HEK293 (cell line): ENCODE results near the gene ADAMTS19.

ENCODE experiments used
- GFI1B ChIP-seq: fragments of 450-650 bp; formaldehyde crosslinking; IDR thresholded peaks from 2 replicates; pipeline ENCODE4 v1.5.1; 2016; ENCODE audit warnings: missing biosample characterization, missing genetic modification characterization
- KLF1 ChIP-seq: fragments of 450-650 bp; formaldehyde crosslinking; IDR thresholded peaks from 2 replicates; pipeline ENCODE4 v1.5.1; 2016; ENCODE audit warnings: missing biosample characterization, missing genetic modification characterization
- MZF1 ChIP-seq: fragments of 450-650 bp; formaldehyde crosslinking; IDR thresholded peaks from 2 replicates; pipeline ENCODE4 v1.5.1; 2017; ENCODE audit warnings: missing biosample characterization, missing genetic modification characterization, borderline replicate concordance
- ZFP69B ChIP-seq: fragments of 450-650 bp; formaldehyde crosslinking; IDR thresholded peaks from 2 replicates; pipeline ENCODE4 v1.5.1; 2016; ENCODE audit warnings: missing biosample characterization, missing genetic modification characterization
- ZNF214 ChIP-seq: fragments of 450-650 bp; formaldehyde crosslinking; IDR thresholded peaks from 2 replicates; pipeline ENCODE4 v1.5.1; 2017; ENCODE audit warnings: missing biosample characterization, mild to moderate bottlenecking, missing genetic modification characterization, borderline replicate concordance
- ZNF239 ChIP-seq: fragments of 450-650 bp; formaldehyde crosslinking; IDR thresholded peaks from 2 replicates; pipeline ENCODE4 v1.5.1; 2016; ENCODE audit warnings: missing biosample characterization, missing genetic modification characterization
- ZNF266 ChIP-seq: fragments of 450-650 bp; formaldehyde crosslinking; IDR thresholded peaks from 2 replicates; pipeline ENCODE4 v1.5.1; 2016; ENCODE audit warnings: missing biosample characterization, missing genetic modification characterization, low read depth
- ZNF37A ChIP-seq: fragments of 450-650 bp; IDR thresholded peaks from 2 replicates; pipeline ENCODE4 v1.5.1; 2018; ENCODE audit warnings: missing biosample characterization, missing genetic modification characterization
- ZNF404 ChIP-seq: fragments of 450-650 bp; formaldehyde crosslinking; IDR thresholded peaks from 2 replicates; pipeline ENCODE4 v1.5.1; 2017; ENCODE audit warnings: missing biosample characterization, missing genetic modification characterization
- ZNF433 ChIP-seq: fragments of 450-650 bp; formaldehyde crosslinking; IDR thresholded peaks from 2 replicates; pipeline ENCODE4 v1.5.1; 2016; ENCODE audit warnings: missing biosample characterization, missing genetic modification characterization, low read depth
- ZNF473 ChIP-seq: fragments of 450-650 bp; formaldehyde crosslinking; IDR thresholded peaks from 2 replicates; pipeline ENCODE4 v1.5.1; 2017; ENCODE audit warnings: missing biosample characterization, missing genetic modification characterization
- ZNF558 ChIP-seq: fragments of 450-650 bp; formaldehyde crosslinking; IDR thresholded peaks from 2 replicates; pipeline ENCODE4 v1.5.1; 2016; ENCODE audit warnings: missing biosample characterization, missing genetic modification characterization
- ZNF585B ChIP-seq: fragments of 450-650 bp; formaldehyde crosslinking; IDR thresholded peaks from 2 replicates; pipeline ENCODE4 v1.5.1; 2016; ENCODE audit warnings: missing biosample characterization, missing genetic modification characterization
- ZNF610 ChIP-seq: fragments of 450-650 bp; formaldehyde crosslinking; IDR thresholded peaks from 2 replicates; pipeline ENCODE4 v1.5.1; 2016; ENCODE audit warnings: missing biosample characterization, missing genetic modification characterization, borderline replicate concordance
- ZNF624 ChIP-seq: fragments of 450-650 bp; formaldehyde crosslinking; IDR thresholded peaks from 2 replicates; pipeline ENCODE4 v1.5.1; 2017; ENCODE audit warnings: missing biosample characterization, missing genetic modification characterization
- ZNF626 ChIP-seq: fragments of 450-650 bp; sonication (Bioruptor Pico); formaldehyde crosslinking; IDR thresholded peaks from 2 replicates; pipeline ENCODE4 v1.5.1; 2018; ENCODE audit warnings: missing biosample characterization, missing genetic modification characterization, inconsistent platforms
- ZNF658 ChIP-seq: fragments of 450-650 bp; formaldehyde crosslinking; IDR thresholded peaks from 2 replicates; pipeline ENCODE4; 2016; ENCODE audit warnings: missing biosample characterization, missing genetic modification characterization
- ZNF670 ChIP-seq: fragments of 450-650 bp; formaldehyde crosslinking; IDR thresholded peaks from 2 replicates; pipeline ENCODE4 v1.5.1; 2016; ENCODE audit warnings: missing biosample characterization, missing genetic modification characterization, low read depth
- ZNF677 ChIP-seq: fragments of 450-650 bp; IDR thresholded peaks from 2 replicates; pipeline ENCODE4 v1.5.0; 2018; ENCODE audit warnings: missing biosample characterization, mild to moderate bottlenecking, missing genetic modification characterization, moderate library complexity
- ZNF76 ChIP-seq: fragments of 450-650 bp; formaldehyde crosslinking; IDR thresholded peaks from 2 replicates; pipeline ENCODE4; 2016; ENCODE audit warnings: low read depth, missing biosample characterization, missing genetic modification characterization, borderline replicate concordance
- ZNF785 ChIP-seq: fragments of 450-650 bp; formaldehyde crosslinking; IDR thresholded peaks from 2 replicates; pipeline ENCODE4 v1.5.1; 2016; ENCODE audit warnings: missing biosample characterization, missing genetic modification characterization
- TF ChIP-seq, protein P1 (sequence below): fragments of 450-650 bp; formaldehyde crosslinking; IDR thresholded peaks from 2 replicates; pipeline ENCODE4 v1.5.1; 2016; ENCODE audit warnings: missing biosample characterization, missing genetic modification characterization, borderline replicate concordance
- TF ChIP-seq, protein P2 (sequence below): fragments of 450-650 bp; formaldehyde crosslinking; IDR thresholded peaks from 2 replicates; pipeline ENCODE4 v1.5.1; 2017; ENCODE audit warnings: missing biosample characterization, missing genetic modification characterization
- TF ChIP-seq, protein P3 (sequence below): fragments of 450-650 bp; formaldehyde crosslinking; IDR thresholded peaks from 2 replicates; pipeline ENCODE4 v1.5.1; 2016; ENCODE audit warnings: missing biosample characterization, missing genetic modification characterization, low read depth
- TF ChIP-seq, protein P4 (sequence below): fragments of 450-650 bp; formaldehyde crosslinking; optimal IDR thresholded peaks from 2 replicates; pipeline ENCODE3; 2016; ENCODE audit warnings: missing biosample characterization, mild to moderate bottlenecking, missing genetic modification characterization
- TF ChIP-seq, protein P5 (sequence below): sonication (generic); formaldehyde crosslinking; IDR thresholded peaks from 2 replicates; pipeline ENCODE4 v1.8.1; 2022; ENCODE audit warnings: mild to moderate bottlenecking, moderate library complexity, missing genetic modification reagents

ADAMTS19 gene

DNA sequence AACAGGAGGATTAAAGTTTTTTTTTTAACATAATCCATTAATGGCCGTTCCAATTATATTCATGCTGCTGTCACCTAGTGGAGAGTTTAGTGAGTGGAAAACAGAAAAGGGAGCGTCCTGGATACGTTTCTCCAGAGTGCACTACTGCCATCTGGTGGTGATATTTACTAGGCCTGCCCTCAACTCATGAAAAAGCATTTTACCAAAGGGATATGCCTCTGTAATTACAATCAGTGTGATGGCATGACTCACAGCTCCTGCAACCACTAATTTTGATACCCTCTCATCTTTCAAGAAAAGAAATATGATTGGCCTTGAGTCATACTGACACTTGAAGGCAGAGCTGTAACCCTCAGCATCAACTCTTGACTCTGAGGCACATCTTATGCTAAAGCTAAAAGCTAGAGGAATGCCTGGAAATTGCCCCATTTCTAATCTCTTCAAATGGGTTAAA lies 307.9 kb downstream of the ADAMTS19 start (continued):
- TF ChIP-seq, protein P1, sequence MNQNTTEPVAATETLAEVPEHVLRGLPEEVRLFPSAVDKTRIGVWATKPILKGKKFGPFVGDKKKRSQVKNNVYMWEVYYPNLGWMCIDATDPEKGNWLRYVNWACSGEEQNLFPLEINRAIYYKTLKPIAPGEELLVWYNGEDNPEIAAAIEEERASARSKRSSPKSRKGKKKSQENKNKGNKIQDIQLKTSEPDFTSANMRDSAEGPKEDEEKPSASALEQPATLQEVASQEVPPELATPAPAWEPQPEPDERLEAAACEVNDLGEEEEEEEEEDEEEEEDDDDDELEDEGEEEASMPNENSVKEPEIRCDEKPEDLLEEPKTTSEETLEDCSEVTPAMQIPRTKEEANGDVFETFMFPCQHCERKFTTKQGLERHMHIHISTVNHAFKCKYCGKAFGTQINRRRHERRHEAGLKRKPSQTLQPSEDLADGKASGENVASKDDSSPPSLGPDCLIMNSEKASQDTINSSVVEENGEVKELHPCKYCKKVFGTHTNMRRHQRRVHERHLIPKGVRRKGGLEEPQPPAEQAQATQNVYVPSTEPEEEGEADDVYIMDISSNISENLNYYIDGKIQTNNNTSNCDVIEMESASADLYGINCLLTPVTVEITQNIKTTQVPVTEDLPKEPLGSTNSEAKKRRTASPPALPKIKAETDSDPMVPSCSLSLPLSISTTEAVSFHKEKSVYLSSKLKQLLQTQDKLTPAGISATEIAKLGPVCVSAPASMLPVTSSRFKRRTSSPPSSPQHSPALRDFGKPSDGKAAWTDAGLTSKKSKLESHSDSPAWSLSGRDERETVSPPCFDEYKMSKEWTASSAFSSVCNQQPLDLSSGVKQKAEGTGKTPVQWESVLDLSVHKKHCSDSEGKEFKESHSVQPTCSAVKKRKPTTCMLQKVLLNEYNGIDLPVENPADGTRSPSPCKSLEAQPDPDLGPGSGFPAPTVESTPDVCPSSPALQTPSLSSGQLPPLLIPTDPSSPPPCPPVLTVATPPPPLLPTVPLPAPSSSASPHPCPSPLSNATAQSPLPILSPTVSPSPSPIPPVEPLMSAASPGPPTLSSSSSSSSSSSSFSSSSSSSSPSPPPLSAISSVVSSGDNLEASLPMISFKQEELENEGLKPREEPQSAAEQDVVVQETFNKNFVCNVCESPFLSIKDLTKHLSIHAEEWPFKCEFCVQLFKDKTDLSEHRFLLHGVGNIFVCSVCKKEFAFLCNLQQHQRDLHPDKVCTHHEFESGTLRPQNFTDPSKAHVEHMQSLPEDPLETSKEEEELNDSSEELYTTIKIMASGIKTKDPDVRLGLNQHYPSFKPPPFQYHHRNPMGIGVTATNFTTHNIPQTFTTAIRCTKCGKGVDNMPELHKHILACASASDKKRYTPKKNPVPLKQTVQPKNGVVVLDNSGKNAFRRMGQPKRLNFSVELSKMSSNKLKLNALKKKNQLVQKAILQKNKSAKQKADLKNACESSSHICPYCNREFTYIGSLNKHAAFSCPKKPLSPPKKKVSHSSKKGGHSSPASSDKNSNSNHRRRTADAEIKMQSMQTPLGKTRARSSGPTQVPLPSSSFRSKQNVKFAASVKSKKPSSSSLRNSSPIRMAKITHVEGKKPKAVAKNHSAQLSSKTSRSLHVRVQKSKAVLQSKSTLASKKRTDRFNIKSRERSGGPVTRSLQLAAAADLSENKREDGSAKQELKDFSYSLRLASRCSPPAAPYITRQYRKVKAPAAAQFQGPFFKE (tag by site-specific recombination), result no peak
- TF ChIP-seq ZNF76 (tag by site-specific recombination), result no peak
- TF ChIP-seq KLF1 (tag by site-specific recombination), result no peak
- TF ChIP-seq, protein P2, sequence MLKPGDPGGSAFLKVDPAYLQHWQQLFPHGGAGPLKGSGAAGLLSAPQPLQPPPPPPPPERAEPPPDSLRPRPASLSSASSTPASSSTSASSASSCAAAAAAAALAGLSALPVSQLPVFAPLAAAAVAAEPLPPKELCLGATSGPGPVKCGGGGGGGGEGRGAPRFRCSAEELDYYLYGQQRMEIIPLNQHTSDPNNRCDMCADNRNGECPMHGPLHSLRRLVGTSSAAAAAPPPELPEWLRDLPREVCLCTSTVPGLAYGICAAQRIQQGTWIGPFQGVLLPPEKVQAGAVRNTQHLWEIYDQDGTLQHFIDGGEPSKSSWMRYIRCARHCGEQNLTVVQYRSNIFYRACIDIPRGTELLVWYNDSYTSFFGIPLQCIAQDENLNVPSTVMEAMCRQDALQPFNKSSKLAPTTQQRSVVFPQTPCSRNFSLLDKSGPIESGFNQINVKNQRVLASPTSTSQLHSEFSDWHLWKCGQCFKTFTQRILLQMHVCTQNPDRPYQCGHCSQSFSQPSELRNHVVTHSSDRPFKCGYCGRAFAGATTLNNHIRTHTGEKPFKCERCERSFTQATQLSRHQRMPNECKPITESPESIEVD (tag by site-specific recombination), result no peak
- no peak for TF ChIP-seq ZNF214
- TF ChIP-seq ZNF585B (tag by site-specific recombination), result no peak
- TF ChIP-seq ZNF404, result no peak
- TF ChIP-seq, protein P3, sequence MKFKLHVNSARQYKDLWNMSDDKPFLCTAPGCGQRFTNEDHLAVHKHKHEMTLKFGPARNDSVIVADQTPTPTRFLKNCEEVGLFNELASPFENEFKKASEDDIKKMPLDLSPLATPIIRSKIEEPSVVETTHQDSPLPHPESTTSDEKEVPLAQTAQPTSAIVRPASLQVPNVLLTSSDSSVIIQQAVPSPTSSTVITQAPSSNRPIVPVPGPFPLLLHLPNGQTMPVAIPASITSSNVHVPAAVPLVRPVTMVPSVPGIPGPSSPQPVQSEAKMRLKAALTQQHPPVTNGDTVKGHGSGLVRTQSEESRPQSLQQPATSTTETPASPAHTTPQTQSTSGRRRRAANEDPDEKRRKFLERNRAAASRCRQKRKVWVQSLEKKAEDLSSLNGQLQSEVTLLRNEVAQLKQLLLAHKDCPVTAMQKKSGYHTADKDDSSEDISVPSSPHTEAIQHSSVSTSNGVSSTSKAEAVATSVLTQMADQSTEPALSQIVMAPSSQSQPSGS (tag by site-specific recombination), result no peak
- no peak for TF ChIP-seq MZF1
- no peak for TF ChIP-seq ZNF433
- TF ChIP-seq, protein P4, sequence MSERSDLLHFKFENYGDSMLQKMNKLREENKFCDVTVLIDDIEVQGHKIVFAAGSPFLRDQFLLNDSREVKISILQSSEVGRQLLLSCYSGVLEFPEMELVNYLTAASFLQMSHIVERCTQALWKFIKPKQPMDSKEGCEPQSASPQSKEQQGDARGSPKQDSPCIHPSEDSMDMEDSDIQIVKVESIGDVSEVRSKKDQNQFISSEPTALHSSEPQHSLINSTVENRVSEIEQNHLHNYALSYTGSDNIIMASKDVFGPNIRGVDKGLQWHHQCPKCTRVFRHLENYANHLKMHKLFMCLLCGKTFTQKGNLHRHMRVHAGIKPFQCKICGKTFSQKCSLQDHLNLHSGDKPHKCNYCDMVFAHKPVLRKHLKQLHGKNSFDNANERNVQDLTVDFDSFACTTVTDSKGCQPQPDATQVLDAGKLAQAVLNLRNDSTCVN (tag by site-specific recombination), result no peak
- no peak for TF ChIP-seq ZNF677 (tag by site-specific recombination)
- no peak for TF ChIP-seq ZNF785 (tag by site-specific recombination)
- TF ChIP-seq ZNF239 (tag by site-specific recombination), result no peak
- no peak for TF ChIP-seq ZNF670 (tag by site-specific recombination)
- TF ChIP-seq ZNF610 (tag by site-specific recombination), result peak; percentile 92
- no peak for TF ChIP-seq ZNF624
- no peak for TF ChIP-seq ZNF37A (tag by site-specific recombination)
- TF ChIP-seq ZFP69B (tag by site-specific recombination), result no peak
- peak; percentile 62; the same call in 1 of the 2 replicates for TF ChIP-seq ZNF558
- TF ChIP-seq ZNF658 (tag by site-specific recombination), result no peak
- no peak for TF ChIP-seq GFI1B (tag by site-specific recombination)
- TF ChIP-seq, protein P5, sequence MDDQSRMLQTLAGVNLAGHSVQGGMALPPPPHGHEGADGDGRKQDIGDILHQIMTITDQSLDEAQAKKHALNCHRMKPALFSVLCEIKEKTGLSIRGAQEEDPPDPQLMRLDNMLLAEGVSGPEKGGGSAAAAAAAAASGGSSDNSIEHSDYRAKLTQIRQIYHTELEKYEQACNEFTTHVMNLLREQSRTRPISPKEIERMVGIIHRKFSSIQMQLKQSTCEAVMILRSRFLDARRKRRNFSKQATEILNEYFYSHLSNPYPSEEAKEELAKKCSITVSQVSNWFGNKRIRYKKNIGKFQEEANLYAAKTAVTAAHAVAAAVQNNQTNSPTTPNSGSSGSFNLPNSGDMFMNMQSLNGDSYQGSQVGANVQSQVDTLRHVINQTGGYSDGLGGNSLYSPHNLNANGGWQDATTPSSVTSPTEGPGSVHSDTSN, result no peak
- no peak for TF ChIP-seq ZNF473 (tag by site-specific recombination)
- no peak for TF ChIP-seq ZNF626 (tag by site-specific recombination)
- no peak for TF ChIP-seq ZNF266 (tag by site-specific recombination)
